ENCODE results near the gene C19orf73.
"Not testable (repeated sequence)": the region's sequence is repeated elsewhere in the genome, so short reads cannot be mapped to it uniquely, and the experiment has no call there.

C19orf73 gene

DNA sequence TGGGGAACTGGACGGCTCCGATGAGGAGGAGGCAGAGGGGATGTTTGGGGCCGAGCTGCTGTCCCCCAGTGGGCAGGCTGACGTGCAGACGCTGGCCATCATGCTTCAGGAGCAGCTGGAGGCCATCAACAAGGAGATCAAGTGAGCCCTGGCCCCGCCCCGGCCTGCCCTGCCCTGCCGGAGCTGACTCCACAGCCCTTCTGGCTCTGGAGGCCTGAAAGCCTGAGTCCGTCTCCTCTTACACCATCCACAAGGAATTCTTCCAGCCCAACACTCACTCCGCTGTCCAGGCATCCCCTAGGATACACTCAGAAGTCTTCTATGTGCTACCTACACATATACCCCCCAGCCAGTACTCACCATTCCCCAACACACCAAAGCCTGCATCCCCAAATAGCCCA is 17.8 kb upstream of the C19orf73 start:
- DNase-seq (no peak), ATAC-seq (replicated peaks) (no peak)
- Mint-ChIP-seq H3K4me3 (no peak overlapping the region), H3K36me3 (peaks cover 23 to 36% of the 10 kb centered on the region in 2 donors), H3K27me3 (peaks cover 43 to 65% of the 10 kb centered on the region in 2 donors), H3K27ac (no peak overlapping the region), H3K9me3 (peaks cover 0 to 3% of the 10 kb centered on the region in 2 donors), H3K4me1 (peaks cover 17 to 25% of the 10 kb centered on the region in 2 donors)

DNA sequence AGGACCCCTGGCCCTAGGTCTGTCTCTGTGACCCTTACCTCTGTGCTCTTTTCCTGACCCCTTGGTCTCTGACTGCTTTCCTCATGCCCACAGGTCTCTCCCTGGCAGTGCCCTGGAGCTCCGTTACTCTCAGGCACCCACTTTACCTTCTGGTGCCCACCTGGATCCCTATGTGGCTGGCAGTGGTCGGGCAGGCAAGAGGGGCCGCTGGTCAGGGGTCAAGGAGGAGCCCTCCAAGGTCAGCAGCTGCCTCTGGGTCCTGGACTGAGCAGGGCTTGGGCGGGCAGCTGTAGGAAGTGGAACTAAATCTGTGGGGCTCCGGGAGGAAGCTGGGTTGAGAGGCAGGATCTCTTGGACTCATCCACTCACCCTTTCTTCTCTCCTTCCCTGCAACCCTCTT is 16.7 kb upstream of the C19orf73 start:
- H3K27ac Mint-ChIP-seq = no peak overlapping the region

GRCh38 chr19:49133621-49134454 is 14.9 kb upstream of the C19orf73 start:
- Mint-ChIP-seq H3K27ac (no peak overlapping the region), H3K9me3 (peaks cover 3% of the 10 kb centered on the region in 2 donors), H3K4me1 (peaks cover 21 to 27% of the 10 kb centered on the region in 2 donors), H3K36me3 (peaks cover 26 to 45% of the 10 kb centered on the region in 2 donors), H3K27me3 (peaks cover 47 to 59% of the 10 kb centered on the region in 2 donors), H3K4me3 (peak overlapping the region; percentile 79 to 80)
- DNase-seq = no peak
- ATAC-seq (replicated peaks) = peak; percentile 68 to 71

More for the DNA sequence above, 16.7 kb upstream of the C19orf73 start:
- no peak for ATAC-seq (replicated peaks)
- Mint-ChIP-seq H3K9me3 (peaks cover 0 to 3% of the 10 kb centered on the region in 2 donors), H3K4me1 (peaks cover 17 to 25% of the 10 kb centered on the region in 2 donors), H3K4me3 (no peak overlapping the region), H3K36me3 (peaks cover 23 to 36% of the 10 kb centered on the region in 2 donors), H3K27me3 (peaks cover 38 to 59% of the 10 kb centered on the region in 2 donors)
- DNase-seq = no peak

- Mint-ChIP-seq H3K4me3 (peak overlapping the region; percentile 79 to 80), H3K27ac (no peak overlapping the region), H3K36me3 (peaks cover 26 to 48% of the 10 kb centered on the region in 2 donors), H3K27me3 (peaks cover 49 to 54% of the 10 kb centered on the region in 2 donors), H3K4me1 (peaks cover 27 to 34% of the 10 kb centered on the region in 2 donors), H3K9me3 (peaks cover 6 to 7% of the 10 kb centered on the region in 2 donors)
- peak; percentile 30 to 36 for ATAC-seq (replicated peaks)
- no peak for DNase-seq
These were observed 14.1 kb upstream of the C19orf73 start for GRCh38 chr19:49132974-49133609.

GRCh38 chr19:49130325-49130724 is 11.4 kb upstream of the C19orf73 start:
- H3K9me3 Mint-ChIP-seq = peaks cover 6 to 7% of the 10 kb centered on the region in 2 donors
- peaks cover 28 to 29% of the 10 kb centered on the region in 2 donors for H3K27me3 Mint-ChIP-seq
- ATAC-seq (replicated peaks) = no peak
- DNase-seq = no peak
- peaks cover 14 to 33% of the 10 kb centered on the region in 2 donors for H3K36me3 Mint-ChIP-seq
- peaks cover 26 to 41% of the 10 kb centered on the region in 2 donors for H3K4me1 Mint-ChIP-seq
- H3K27ac Mint-ChIP-seq = no peak overlapping the region
- no peak overlapping the region for H3K4me3 Mint-ChIP-seq

DNA sequence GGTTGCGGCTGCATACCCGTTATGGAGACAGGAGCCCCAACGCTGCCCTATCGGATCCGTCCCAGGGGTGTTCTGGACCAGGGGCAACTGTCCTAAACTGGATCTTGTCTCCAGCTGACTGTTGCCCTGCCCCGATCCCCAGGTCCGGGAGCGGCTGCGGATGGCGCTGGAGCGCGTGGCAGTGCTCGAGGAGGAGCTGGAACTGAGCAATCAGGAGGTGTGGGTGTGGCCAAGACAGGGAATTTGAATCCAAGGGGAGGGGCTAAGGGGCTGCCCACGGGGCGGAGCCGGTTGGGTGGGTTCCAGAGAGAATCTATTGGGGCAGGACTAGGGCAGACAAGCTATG is 10.3 kb upstream of the C19orf73 start:
- Mint-ChIP-seq H3K27ac (peak overlapping the region; percentile 54), H3K4me3 (peak overlapping the region in 1 of 2 donors; percentile 95), H3K27me3 (peaks cover 17 to 21% of the 10 kb centered on the region in 2 donors), H3K4me1 (peaks cover 23 to 33% of the 10 kb centered on the region in 2 donors), H3K9me3 (peaks cover 6 to 7% of the 10 kb centered on the region in 2 donors), H3K36me3 (peaks cover 11 to 25% of the 10 kb centered on the region in 2 donors)
- DNase-seq (no peak), ATAC-seq (replicated peaks) (no peak)

GRCh38 chr19:49128545-49129237 is 9.7 kb upstream of the C19orf73 start:
- Mint-ChIP-seq H3K9me3 (peaks cover 5 to 6% of the 10 kb centered on the region in 2 donors), H3K27ac (no peak overlapping the region), H3K4me3 (peak overlapping the region; percentile 93 to 95), H3K36me3 (peaks cover 9 to 22% of the 10 kb centered on the region in 2 donors), H3K4me1 (peaks cover 22 to 27% of the 10 kb centered on the region in 2 donors), H3K27me3 (peaks cover 12 to 17% of the 10 kb centered on the region in 2 donors)
- ATAC-seq (replicated peaks) (no peak), DNase-seq (no peak)

GRCh38 chr19:49127674-49128544 is 9.0 kb upstream of the C19orf73 start:
- Mint-ChIP-seq H3K36me3 (peaks cover 5 to 16% of the 10 kb centered on the region in 2 donors), H3K4me1 (peaks cover 15 to 20% of the 10 kb centered on the region in 2 donors), H3K4me3 (peak overlapping the region; percentile 93 to 95), H3K27ac (peak overlapping the region; percentile 88), H3K27me3 (peaks cover 4 to 11% of the 10 kb centered on the region in 2 donors), H3K9me3 (peaks cover 3 to 6% of the 10 kb centered on the region in 2 donors)
- peak; percentile 92 to 97 for ATAC-seq (replicated peaks)
- peak; percentile 93 for DNase-seq

GRCh38 chr19:49127225-49127624 is 8.3 kb upstream of the C19orf73 start:
- not testable (repeated sequence) for DNase-seq; ATAC-seq (replicated peaks); H3K27ac Mint-ChIP-seq; H3K9me3 Mint-ChIP-seq
- Mint-ChIP-seq H3K4me3 (peak overlapping the region in 1 of 2 donors; percentile 4), H3K36me3 (peaks cover 2 to 12% of the 10 kb centered on the region in 2 donors), H3K27me3 (peaks cover 4 to 14% of the 10 kb centered on the region in 2 donors), H3K4me1 (peaks cover 13 to 16% of the 10 kb centered on the region in 2 donors)

DNA sequence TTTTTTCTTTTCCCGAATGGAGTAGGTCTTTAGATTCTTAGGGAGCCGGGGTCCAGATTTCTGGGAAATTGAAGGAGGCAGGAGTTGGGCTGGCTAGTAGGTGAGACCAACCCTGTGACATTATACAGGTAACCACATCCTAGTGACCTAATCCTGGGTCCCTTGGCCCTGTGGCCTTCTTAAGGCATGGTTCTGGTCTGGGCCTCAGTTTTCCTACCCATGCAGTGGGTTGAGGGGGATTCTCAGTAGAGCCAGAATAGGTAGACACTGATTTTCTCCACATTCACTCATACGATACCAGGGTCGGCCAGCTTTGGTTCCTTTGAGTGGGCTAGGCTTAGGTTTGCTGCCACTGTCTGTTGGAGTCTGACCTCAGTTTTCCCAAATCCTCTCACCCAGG is 7.6 kb upstream of the C19orf73 start:
- Mint-ChIP-seq H3K27ac (no peak overlapping the region), H3K36me3 (peaks cover 2 to 12% of the 10 kb centered on the region in 2 donors), H3K4me3 (no peak overlapping the region), H3K4me1 (peaks cover 13 to 16% of the 10 kb centered on the region in 2 donors), H3K9me3 (peaks cover 3 to 6% of the 10 kb centered on the region in 2 donors), H3K27me3 (peaks cover 6 to 16% of the 10 kb centered on the region in 2 donors)
- DNase-seq (no peak), ATAC-seq (replicated peaks) (no peak)

GRCh38 chr19:49125025-49125731 is 6.2 kb upstream of the C19orf73 start:
- Mint-ChIP-seq H3K9me3 (peaks cover 3 to 6% of the 10 kb centered on the region in 2 donors), H3K36me3 (peaks cover under 1 to 12% of the 10 kb centered on the region in 2 donors), H3K27me3 (peaks cover 16 to 24% of the 10 kb centered on the region in 2 donors), H3K4me1 (peaks cover 19 to 25% of the 10 kb centered on the region in 2 donors), H3K4me3 (no peak overlapping the region), H3K27ac (no peak overlapping the region)
- ATAC-seq (replicated peaks) = no peak
- DNase-seq = no peak

- not testable (repeated sequence) for H3K4me3 Mint-ChIP-seq; DNase-seq; H3K36me3 Mint-ChIP-seq; H3K27ac Mint-ChIP-seq; ATAC-seq (replicated peaks); H3K9me3 Mint-ChIP-seq
- peaks cover 13 to 21% of the 10 kb centered on the region in 2 donors for H3K27me3 Mint-ChIP-seq
- H3K4me1 Mint-ChIP-seq = peaks cover 14 to 27% of the 10 kb centered on the region in 2 donors
These were observed 4.3 kb upstream of the C19orf73 start for GRCh38 chr19:49123285-49123684.

DNA sequence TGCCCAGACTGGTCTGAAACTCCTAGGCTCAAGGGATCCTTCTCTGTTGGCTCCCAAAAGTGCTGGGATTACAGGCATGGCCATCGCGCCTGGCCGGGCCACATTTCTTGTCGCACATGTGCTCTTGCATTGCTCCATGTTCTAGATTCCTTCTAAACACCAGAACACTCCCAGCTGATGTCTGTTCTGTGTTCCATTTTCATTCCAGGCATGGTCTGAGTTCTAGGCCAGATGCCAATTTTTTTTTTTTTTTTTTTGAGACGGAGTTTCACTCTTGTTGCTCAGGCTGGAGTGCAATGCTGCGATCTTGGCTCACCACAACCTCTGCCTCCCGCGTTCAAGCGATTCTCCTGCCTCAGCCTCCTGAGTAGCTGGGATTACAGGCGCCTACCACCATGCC is 2.9 kb upstream of the C19orf73 start:
- Mint-ChIP-seq H3K4me1 (peaks cover 21 to 32% of the 10 kb centered on the region in 2 donors), H3K27me3 (peaks cover 13 to 21% of the 10 kb centered on the region in 2 donors)
- H3K27ac Mint-ChIP-seq; H3K36me3 Mint-ChIP-seq; H3K4me3 Mint-ChIP-seq; DNase-seq; ATAC-seq (replicated peaks); H3K9me3 Mint-ChIP-seq: not testable (repeated sequence)

Data from stimulated activated naive B cell treated with anti-CD40 and anti-IgM and Interleukin-4, amounts not matched to agents 10 μg/mL and 1 μg/mL and 100 μg/mL, for 72 hours (primary cell).